ENCODE measurements around the gene LOC101059915.
"Not testable (repeated sequence)": the region's sequence is repeated elsewhere in the genome, so short reads cannot be mapped to it uniquely, and the experiment has no call there.

Gene LOC101059915

GRCh38 chrX:71668248-71668595, 876 bp downstream of the LOC101059915 start:
- H3K36me3 Mint-ChIP-seq (ENCODE audit: low read depth), result no peaks in the 10 kb centered on the region
- CTCF ChIA-PET, result no interaction called here
- H3K27me3 Mint-ChIP-seq, result peaks cover 3% of the 10 kb centered on the region
- POLR2A ChIA-PET, result no interaction called here
- no peaks in the 10 kb centered on the region for H3K9me3 Mint-ChIP-seq
- peaks cover 27% of the 10 kb centered on the region for H3K4me1 Mint-ChIP-seq
- no peak for DNase-seq
- no peak overlapping the region for H3K4me3 Mint-ChIP-seq
- H3K27ac Mint-ChIP-seq, result no peak overlapping the region

DNA sequence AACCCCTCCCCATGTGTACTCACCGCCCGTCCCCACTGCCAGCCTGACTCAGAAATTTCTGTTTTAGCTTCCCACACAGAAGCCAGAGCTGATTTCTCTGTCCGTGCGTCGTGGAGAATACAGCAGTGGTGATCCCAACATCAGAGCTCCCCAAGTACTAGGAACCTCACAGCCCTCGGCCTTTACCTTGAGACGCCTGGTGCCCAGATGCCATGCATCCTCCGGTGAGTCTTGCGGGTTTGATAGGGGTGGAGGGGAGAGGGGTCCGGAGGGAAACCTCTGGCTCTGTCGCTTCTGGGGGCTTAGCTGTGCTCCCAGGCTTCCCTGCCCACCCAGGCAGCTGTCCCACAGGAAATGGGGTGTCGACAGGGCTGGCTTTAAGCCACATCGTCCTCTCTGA, 2.1 kb downstream of the LOC101059915 start:
- Mint-ChIP-seq H3K4me3 (no peak overlapping the region), H3K4me1 (peaks cover 19% of the 10 kb centered on the region), H3K27ac (no peak overlapping the region), H3K36me3 (ENCODE audit: low read depth) (no peaks in the 10 kb centered on the region), H3K27me3 (peaks cover 3% of the 10 kb centered on the region), H3K9me3 (no peaks in the 10 kb centered on the region)
- DNase-seq, result no peak
- ChIA-PET CTCF (no interaction called here), POLR2A (no interaction called here)

GRCh38 chrX:71669947-71670346, 2.6 kb downstream of the LOC101059915 start:
- H3K27ac Mint-ChIP-seq; H3K36me3 Mint-ChIP-seq (ENCODE audit: low read depth); POLR2A ChIA-PET; CTCF ChIA-PET; H3K4me3 Mint-ChIP-seq; H3K9me3 Mint-ChIP-seq; H3K27me3 Mint-ChIP-seq: not testable (repeated sequence)
- peak; percentile 29 for DNase-seq
- peaks cover 19% of the 10 kb centered on the region for H3K4me1 Mint-ChIP-seq

- no peaks in the 10 kb centered on the region for H3K36me3 Mint-ChIP-seq (ENCODE audit: low read depth)
- H3K4me3 Mint-ChIP-seq, result no peak overlapping the region
- peaks cover 19% of the 10 kb centered on the region for H3K4me1 Mint-ChIP-seq
- no peaks in the 10 kb centered on the region for H3K9me3 Mint-ChIP-seq
- H3K27me3 Mint-ChIP-seq, result peaks cover 5% of the 10 kb centered on the region
- H3K27ac Mint-ChIP-seq, result no peak overlapping the region
- CTCF ChIA-PET, result no interaction called here
- POLR2A ChIA-PET, result no interaction called here
- DNase-seq, result no peak
Observed at GRCh38 chrX:71671043-71671780, 3.9 kb downstream of the LOC101059915 start.

DNA sequence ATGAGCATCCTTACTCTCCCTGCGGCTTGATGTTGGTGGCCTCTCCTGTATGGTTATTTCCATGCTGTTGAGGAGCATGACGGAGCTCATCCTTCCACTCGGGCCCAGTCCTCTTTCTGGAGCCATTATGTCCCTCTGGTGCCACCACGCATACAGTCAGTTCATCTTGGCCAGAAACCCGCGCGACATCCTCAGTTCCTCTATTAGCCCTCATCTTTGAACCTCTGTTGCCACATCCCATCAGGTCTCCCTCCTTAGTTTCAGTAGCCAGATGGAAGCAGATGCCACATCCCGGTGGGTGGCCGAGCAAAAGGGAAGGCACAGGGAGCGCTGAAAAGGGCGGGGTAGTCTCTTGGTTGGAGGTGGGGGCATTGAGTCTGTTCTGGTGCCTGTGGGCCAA, 4.6 kb downstream of the LOC101059915 start:
- ChIA-PET POLR2A (no interaction called here), CTCF (no interaction called here)
- no peak overlapping the region for H3K4me3 Mint-ChIP-seq
- H3K27ac Mint-ChIP-seq, result peak overlapping the region; percentile 33
- no peak for DNase-seq
- H3K36me3 Mint-ChIP-seq (ENCODE audit: low read depth), result no peaks in the 10 kb centered on the region
- peaks cover 5% of the 10 kb centered on the region for H3K27me3 Mint-ChIP-seq
- H3K9me3 Mint-ChIP-seq, result no peaks in the 10 kb centered on the region
- peaks cover 19% of the 10 kb centered on the region for H3K4me1 Mint-ChIP-seq

- CTCF ChIA-PET; H3K36me3 Mint-ChIP-seq (ENCODE audit: low read depth); DNase-seq; H3K9me3 Mint-ChIP-seq; H3K27ac Mint-ChIP-seq; H3K27me3 Mint-ChIP-seq; POLR2A ChIA-PET; H3K4me3 Mint-ChIP-seq: not testable (repeated sequence)
- peaks cover 14% of the 10 kb centered on the region for H3K4me1 Mint-ChIP-seq
Observed at GRCh38 chrX:71675636-71676035, 8.3 kb downstream of the LOC101059915 start.

GRCh38 chrX:71676068-71676795, 8.9 kb downstream of the LOC101059915 start:
- H3K9me3 Mint-ChIP-seq; H3K36me3 Mint-ChIP-seq (ENCODE audit: low read depth); CTCF ChIA-PET; H3K4me1 Mint-ChIP-seq; DNase-seq; POLR2A ChIA-PET; H3K4me3 Mint-ChIP-seq; H3K27me3 Mint-ChIP-seq; H3K27ac Mint-ChIP-seq: not testable (repeated sequence)

GRCh38 chrX:71677195-71677594, 9.8 kb downstream of the LOC101059915 start:
- POLR2A ChIA-PET; DNase-seq; H3K4me3 Mint-ChIP-seq; H3K9me3 Mint-ChIP-seq; CTCF ChIA-PET; H3K27ac Mint-ChIP-seq; H3K36me3 Mint-ChIP-seq (ENCODE audit: low read depth); H3K4me1 Mint-ChIP-seq: not testable (repeated sequence)
- H3K27me3 Mint-ChIP-seq, result peaks cover 12% of the 10 kb centered on the region

GRCh38 chrX:71679575-71680207, 12.3 kb downstream of the LOC101059915 start:
- ChIA-PET CTCF (no interaction called here), POLR2A (no interaction called here)
- Mint-ChIP-seq H3K27me3 (peaks cover 11% of the 10 kb centered on the region), H3K9me3 (no peaks in the 10 kb centered on the region), H3K27ac (no peak overlapping the region), H3K36me3 (ENCODE audit: low read depth) (no peaks in the 10 kb centered on the region), H3K4me1 (no peaks in the 10 kb centered on the region), H3K4me3 (no peak overlapping the region)
- DNase-seq, result no peak

GRCh38 chrX:71696641-71697465, 29.5 kb downstream of the LOC101059915 start:
- H3K4me1 Mint-ChIP-seq; H3K9me3 Mint-ChIP-seq; CTCF ChIA-PET; DNase-seq; POLR2A ChIA-PET; H3K4me3 Mint-ChIP-seq; H3K27me3 Mint-ChIP-seq; H3K27ac Mint-ChIP-seq; H3K36me3 Mint-ChIP-seq (ENCODE audit: low read depth): not testable (repeated sequence)

DNA sequence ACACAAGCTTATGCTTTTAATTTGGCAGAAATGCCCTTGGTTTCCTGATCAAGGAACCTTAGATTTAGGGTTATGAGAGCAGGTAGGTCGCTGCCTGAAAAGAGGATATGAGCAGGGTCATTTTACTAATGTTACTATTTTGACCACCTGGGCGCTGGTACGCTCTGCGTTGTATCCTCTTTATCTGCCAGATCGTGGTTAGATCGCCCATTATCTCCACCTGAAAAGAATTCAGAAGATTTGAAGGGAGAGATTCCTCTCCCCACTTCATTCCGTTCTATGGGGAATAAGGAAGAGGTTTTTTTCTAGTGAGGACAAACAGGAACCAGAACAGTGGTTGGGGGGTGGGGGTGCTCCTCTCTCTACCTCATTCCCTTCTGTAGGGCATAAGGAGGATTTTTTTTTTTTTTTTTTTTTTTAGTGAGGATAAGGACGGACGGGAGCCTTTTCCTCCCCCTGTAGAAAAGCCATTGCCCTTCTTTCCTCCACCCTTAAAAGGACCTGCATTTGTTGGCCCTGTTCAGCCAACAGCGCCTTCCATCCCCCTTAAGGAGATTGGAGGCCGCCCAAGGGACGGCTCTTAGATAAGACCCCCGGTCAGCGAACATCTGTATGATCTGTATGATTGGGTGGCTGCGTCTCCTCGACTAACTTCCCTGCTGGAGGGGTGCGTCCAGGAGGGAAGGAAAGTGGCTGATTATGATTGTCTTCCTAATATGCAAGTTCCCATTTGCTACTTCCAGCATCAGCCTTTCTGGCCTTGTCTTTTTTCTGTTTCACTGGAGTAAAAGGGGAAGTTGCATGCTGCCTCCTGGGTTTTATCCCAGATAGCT, 30.3 kb downstream of the LOC101059915 start:
- H3K27ac Mint-ChIP-seq; H3K9me3 Mint-ChIP-seq; POLR2A ChIA-PET; H3K4me3 Mint-ChIP-seq; H3K27me3 Mint-ChIP-seq; H3K36me3 Mint-ChIP-seq (ENCODE audit: low read depth); CTCF ChIA-PET; H3K4me1 Mint-ChIP-seq; DNase-seq: not testable (repeated sequence)

- H3K27me3 Mint-ChIP-seq; POLR2A ChIA-PET; H3K36me3 Mint-ChIP-seq (ENCODE audit: low read depth); H3K9me3 Mint-ChIP-seq; H3K4me3 Mint-ChIP-seq; H3K4me1 Mint-ChIP-seq; CTCF ChIA-PET; DNase-seq; H3K27ac Mint-ChIP-seq: not testable (repeated sequence)
Observed at GRCh38 chrX:71698299-71699022, 31.1 kb downstream of the LOC101059915 start.
